SK-N-SH (cell line): Measurements from ENCODE around the gene IPO11.
A peak's percentile ranks its signal among the peaks of the same experiment; 100 is the strongest.

ENCODE experiments used
- CHD2 ChIP-seq: fragments of 150-350 bp; IDR thresholded peaks from 2 replicates; pipeline ENCODE4 v1.6.1; 2018; ENCODE audit warnings: low read length; ENCODE audit not compliant: partially characterized antibody
- CTCF ChIP-seq: fragments of 200-600 bp; sonication (generic); IDR thresholded peaks from 2 replicates; pipeline ENCODE4 v1.6.1; 2017; ENCODE audit warnings: antibody characterized with exemption, mild to moderate bottlenecking, moderate library complexity
- EZH2phosphoT487 ChIP-seq: fragments of 200-600 bp; sonication (generic); IDR thresholded peaks from 2 replicates; pipeline ENCODE4 v1.6.1; 2017; ENCODE audit warnings: low read depth, mixed run types, mild to moderate bottlenecking, antibody characterized with exemption, moderate library complexity, borderline replicate concordance
- GABPA ChIP-seq: IDR thresholded peaks from 2 replicates; pipeline ENCODE4 v1.4.0; 2012; ENCODE audit warnings: low read depth, mild to moderate bottlenecking
- GATA2 ChIP-seq: sonication (generic); formaldehyde crosslinking; IDR thresholded peaks from 2 replicates; pipeline ENCODE4 v1.5.0; 2020; ENCODE audit warnings: mild to moderate bottlenecking, missing genetic modification reagents
- MAX ChIP-seq: IDR thresholded peaks from 2 replicates; pipeline ENCODE4 v1.4.0; 2012; ENCODE audit warnings: low read depth
- MXI1 ChIP-seq: IDR thresholded peaks from 2 replicates; pipeline ENCODE4 v1.6.1; 2012; ENCODE audit warnings: mild to moderate bottlenecking, low read depth, low read length, improper control_type of control experiment
- NFIC ChIP-seq: IDR thresholded peaks from 2 replicates; pipeline ENCODE4 v1.4.0; 2012; ENCODE audit warnings: borderline replicate concordance
- RAD21 ChIP-seq: IDR thresholded peaks from 2 replicates; pipeline ENCODE4 v1.6.1; 2012; ENCODE audit warnings: mild to moderate bottlenecking, low read length
- RCOR1 ChIP-seq: fragments of 150-350 bp; IDR thresholded peaks from 2 replicates; pipeline ENCODE4 v1.6.1; 2017; ENCODE audit warnings: antibody characterized with exemption, low read length
- RFX5 ChIP-seq: IDR thresholded peaks from 2 replicates; pipeline ENCODE4 v1.6.1; 2012; ENCODE audit warnings: mild to moderate bottlenecking, improper control_type of control experiment, low read length
- SIN3A ChIP-seq: IDR thresholded peaks from 2 replicates; pipeline ENCODE4 v1.6.1; 2012; ENCODE audit warnings: low read depth, mild to moderate bottlenecking, low read length, moderate library complexity, borderline replicate concordance
- USF2 ChIP-seq: fragments of 150-350 bp; IDR thresholded peaks from 2 replicates; pipeline ENCODE4 v1.6.1; 2017; ENCODE audit warnings: antibody characterized with exemption, low read length, low read depth, borderline replicate concordance

- TF ChIP-seq GABPA (no peak), NFIC (no peak), SIN3A (no peak), RFX5 (no peak), CTCF (peak; percentile 97), USF2 (no peak), EZH2phosphoT487 (no peak), RCOR1 (no peak), MXI1 (no peak), MAX (no peak), RAD21 (peak; percentile 81), CHD2 (no peak), GATA2 (no peak)
These were observed 48.0 kb downstream of the IPO11 start for GRCh38 chr5:62460578-62460983.
